ENCODE measurements around the gene AKAP14. TPM values are rescaled to one million over a fixed set of nuclear protein-coding genes. Genes with fewer than 3 reads are reported as not detected.
"Not testable (repeated sequence)": the region's sequence is repeated elsewhere in the genome, so short reads cannot be mapped to it uniquely, and the experiment has no call there.

The AKAP14 gene
- total and polyA plus RNA-seq, 4 donors: 7.2 to 10.4 (median 7.7) TPM

DNA sequence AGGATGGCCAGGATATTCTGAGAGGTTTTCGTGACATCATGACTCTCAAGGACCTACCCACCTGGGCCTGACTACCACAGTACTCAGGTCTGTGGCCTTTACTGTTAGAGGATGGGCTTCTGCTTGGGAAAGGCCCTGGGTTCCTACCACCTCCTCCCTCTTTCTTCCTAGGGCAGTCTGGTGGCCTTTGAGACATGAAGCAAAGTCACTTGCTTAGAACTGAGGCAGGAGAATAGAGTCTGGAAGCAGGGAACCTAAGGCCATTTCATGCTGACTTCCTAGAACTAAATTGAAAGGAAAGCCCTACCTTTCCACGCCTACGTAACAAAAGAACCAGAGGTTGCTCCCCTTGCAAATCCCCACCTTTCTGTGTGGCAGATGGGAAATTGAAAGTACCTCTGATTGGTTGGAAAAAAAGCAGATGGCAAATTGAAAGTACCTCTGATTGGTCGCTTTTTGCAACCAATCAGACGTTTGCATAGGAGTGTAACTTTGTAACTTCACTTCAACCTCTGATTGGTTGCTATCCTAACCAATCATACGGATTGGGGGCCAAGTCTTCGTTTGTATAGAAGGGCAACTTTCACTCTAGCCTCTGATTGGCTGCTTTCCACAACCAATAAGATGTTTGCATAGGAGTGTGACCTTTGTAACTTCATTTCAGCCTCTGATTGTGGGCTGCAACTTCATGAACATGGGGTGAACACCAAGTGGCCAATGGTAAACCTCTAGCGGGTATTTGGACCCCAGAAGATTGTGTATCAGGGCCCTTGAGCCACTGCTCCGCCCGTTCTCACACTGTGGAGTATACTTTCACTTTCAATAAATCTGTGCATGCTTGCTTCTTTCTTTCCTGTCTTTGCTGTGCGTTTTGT is 9.9 kb upstream of the AKAP14 start:
- Histone ChIP-seq H3K36me3 (ENCODE audit: control insufficient read depth in 4 of 4, insufficient read depth in 4 of 4, low read length in 4 of 4) (no peaks in the 10 kb centered on the region), H3K4me3 (no peak overlapping the region), H3K27ac (ENCODE audit: low read depth in 1 of 2, low read length in 1 of 2) (no peak overlapping the region), H3K27me3 (ENCODE audit: control insufficient read depth in 3 of 3, insufficient read depth in 3 of 3, low read length in 2 of 3) (no peaks in the 10 kb centered on the region), H3K4me1 (ENCODE audit: control insufficient read depth in 5 of 5, insufficient read depth in 5 of 5, low read length in 5 of 5) (no peaks in the 10 kb centered on the region), H3K9me3 (ENCODE audit: control insufficient read depth in 4 of 4, insufficient read depth in 3 of 4, low read length in 3 of 4) (peaks cover 0 to 2% (median 0%) of the 10 kb centered on the region in 4 donors), H3K9ac (ENCODE audit: insufficient read depth in 1 of 2, low read length in 2 of 2) (no peak overlapping the region)
- ATAC-seq (ENCODE audit: insufficient read depth, low FRiP score) (no peak), DNase-seq (no peak)
- TF ChIP-seq, protein P1, sequence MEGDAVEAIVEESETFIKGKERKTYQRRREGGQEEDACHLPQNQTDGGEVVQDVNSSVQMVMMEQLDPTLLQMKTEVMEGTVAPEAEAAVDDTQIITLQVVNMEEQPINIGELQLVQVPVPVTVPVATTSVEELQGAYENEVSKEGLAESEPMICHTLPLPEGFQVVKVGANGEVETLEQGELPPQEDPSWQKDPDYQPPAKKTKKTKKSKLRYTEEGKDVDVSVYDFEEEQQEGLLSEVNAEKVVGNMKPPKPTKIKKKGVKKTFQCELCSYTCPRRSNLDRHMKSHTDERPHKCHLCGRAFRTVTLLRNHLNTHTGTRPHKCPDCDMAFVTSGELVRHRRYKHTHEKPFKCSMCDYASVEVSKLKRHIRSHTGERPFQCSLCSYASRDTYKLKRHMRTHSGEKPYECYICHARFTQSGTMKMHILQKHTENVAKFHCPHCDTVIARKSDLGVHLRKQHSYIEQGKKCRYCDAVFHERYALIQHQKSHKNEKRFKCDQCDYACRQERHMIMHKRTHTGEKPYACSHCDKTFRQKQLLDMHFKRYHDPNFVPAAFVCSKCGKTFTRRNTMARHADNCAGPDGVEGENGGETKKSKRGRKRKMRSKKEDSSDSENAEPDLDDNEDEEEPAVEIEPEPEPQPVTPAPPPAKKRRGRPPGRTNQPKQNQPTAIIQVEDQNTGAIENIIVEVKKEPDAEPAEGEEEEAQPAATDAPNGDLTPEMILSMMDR (IDR thresholded peaks at IDR 0.05; ENCODE audit: control extremely low read depth, extremely low read depth): no peak
- 75 to 90% methylated on average over 11 of the region's 11 CpGs for WGBS, 2 donors

DNA sequence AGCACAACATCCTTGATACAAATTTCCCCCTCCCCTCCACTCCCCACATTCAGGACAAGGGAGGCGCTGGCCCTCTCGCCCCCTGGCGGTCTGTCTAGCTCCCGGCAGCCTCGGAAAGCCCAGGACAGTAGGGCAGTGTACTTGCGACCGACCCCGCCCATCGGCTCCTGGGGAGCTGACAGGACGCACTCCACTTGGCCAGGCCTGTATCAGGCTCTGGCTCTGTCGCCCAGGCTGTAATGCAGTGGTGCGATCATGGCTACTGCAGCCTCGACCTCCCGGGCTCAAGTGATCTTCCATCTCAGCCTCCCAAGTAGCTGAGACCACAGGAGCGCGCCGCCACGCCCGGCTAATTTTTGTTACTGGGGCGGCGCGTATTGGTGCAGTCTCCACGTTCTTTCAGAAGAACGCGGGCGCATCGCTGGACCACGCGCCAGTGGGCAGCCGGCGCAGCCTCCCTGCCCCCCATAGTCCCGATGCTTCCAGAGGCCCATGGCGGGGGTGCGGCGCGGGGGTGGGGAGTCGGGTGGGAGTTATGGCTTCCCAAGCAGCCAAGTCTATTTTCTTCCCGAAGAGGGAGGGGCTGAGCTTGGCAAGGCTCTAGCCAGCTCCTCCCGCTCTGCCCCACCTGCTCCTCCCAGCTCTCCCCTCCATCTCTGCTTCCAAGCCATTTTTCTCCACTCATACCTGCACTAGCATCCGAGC is 7.8 kb upstream of the AKAP14 start:
- Histone ChIP-seq H3K9ac (ENCODE audit: insufficient read depth in 1 of 2, low read length in 2 of 2) (no peak overlapping the region), H3K27ac (ENCODE audit: low read depth in 1 of 2, low read length in 1 of 2) (no peak overlapping the region), H3K9me3 (ENCODE audit: control insufficient read depth in 4 of 4, insufficient read depth in 3 of 4, low read length in 3 of 4) (peaks cover 0 to 2% (median 0%) of the 10 kb centered on the region in 4 donors), H3K4me3 (no peak overlapping the region), H3K36me3 (ENCODE audit: control insufficient read depth in 4 of 4, insufficient read depth in 4 of 4, low read length in 4 of 4) (no peaks in the 10 kb centered on the region), H3K27me3 (ENCODE audit: control insufficient read depth in 3 of 3, insufficient read depth in 3 of 3, low read length in 2 of 3) (no peaks in the 10 kb centered on the region), H3K4me1 (ENCODE audit: control insufficient read depth in 5 of 5, insufficient read depth in 5 of 5, low read length in 5 of 5) (no peaks in the 10 kb centered on the region)
- ATAC-seq (ENCODE audit: insufficient read depth, low FRiP score): peak; percentile 75
- DNase-seq: peak; percentile 9 to 58 (median 23)
- TF ChIP-seq, protein P1 (IDR thresholded peaks at IDR 0.05; ENCODE audit: control extremely low read depth, extremely low read depth): peak; percentile 23
- 6 to 42% methylated on average over 28 to 40 of the region's 40 CpGs for WGBS, 2 donors

DNA sequence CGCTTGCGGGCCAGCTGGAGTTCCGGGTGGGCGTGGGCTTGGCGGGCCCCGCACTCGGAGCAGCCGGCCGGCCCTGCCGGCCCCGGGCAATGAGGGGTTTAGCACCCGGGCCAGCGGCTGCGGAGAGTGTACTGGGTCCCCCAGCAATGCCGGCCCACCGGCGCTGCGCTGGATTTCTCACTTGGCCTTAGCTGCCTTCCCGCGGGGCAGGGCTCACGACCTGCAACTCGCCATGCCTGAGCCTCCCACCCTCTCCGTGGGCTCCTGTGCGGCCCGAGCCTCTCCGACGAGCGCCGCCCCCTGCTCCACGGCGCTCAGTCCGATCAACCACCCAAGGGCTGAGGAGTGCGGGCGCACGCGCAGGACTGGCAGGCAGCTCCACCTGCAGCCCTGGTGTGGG is 5.1 kb upstream of the AKAP14 start:
- DNase-seq: not testable (repeated sequence)

DNA sequence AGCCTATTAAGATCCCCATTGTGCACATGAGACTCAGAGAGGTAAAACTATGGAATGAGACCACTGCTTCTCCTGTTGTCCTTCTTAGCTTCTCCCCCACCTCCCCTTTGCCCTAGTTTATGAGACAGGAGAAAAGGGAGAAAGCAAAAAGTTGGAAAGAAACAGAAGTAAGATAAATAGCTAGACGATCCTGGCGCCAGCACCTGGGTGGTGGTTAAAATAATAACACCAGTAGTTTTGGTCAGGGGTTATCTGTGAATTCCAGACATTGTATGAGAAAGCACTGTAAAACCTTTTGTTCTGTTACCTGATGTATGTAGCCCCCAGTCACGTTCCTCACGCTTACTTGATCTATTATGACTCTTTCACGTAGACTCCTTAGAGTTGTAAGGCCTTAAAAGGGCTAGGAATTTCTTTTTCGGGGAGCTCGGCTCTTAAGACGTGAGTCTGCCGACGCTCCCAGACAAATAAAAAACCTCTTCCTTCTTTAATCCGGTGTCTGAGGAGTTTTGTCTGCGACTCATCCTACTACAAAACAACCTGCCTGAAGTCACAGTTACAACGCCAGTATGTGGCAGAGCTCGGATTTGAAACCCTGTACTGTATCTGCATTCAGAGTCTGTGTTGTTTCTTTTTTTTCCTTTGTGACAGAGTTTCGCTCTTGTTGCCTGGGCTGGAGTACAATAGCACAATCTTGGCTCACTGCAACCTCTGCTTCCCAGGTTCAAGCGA is 3.6 kb upstream of the AKAP14 start:
- not testable (repeated sequence) for H3K27ac ChIP-seq (ENCODE audit: low read depth in 1 of 2, low read length in 1 of 2); H3K9me3 ChIP-seq (ENCODE audit: control insufficient read depth in 4 of 4, insufficient read depth in 3 of 4, low read length in 3 of 4); H3K27me3 ChIP-seq (ENCODE audit: control insufficient read depth in 3 of 3, insufficient read depth in 3 of 3, low read length in 2 of 3); DNase-seq; H3K4me1 ChIP-seq (ENCODE audit: control insufficient read depth in 5 of 5, insufficient read depth in 5 of 5, low read length in 5 of 5); H3K4me3 ChIP-seq; H3K36me3 ChIP-seq (ENCODE audit: control insufficient read depth in 4 of 4, insufficient read depth in 4 of 4, low read length in 4 of 4); H3K9ac ChIP-seq (ENCODE audit: insufficient read depth in 1 of 2, low read length in 2 of 2); ATAC-seq (ENCODE audit: insufficient read depth, low FRiP score)
- WGBS, 2 donors: 71 to 73% methylated on average over 16 of the region's 16 CpGs

More for the DNA sequence above, 5.1 kb upstream of the AKAP14 start:
- not testable (repeated sequence) for H3K4me1 ChIP-seq (ENCODE audit: control insufficient read depth in 5 of 5, insufficient read depth in 5 of 5, low read length in 5 of 5); H3K36me3 ChIP-seq (ENCODE audit: control insufficient read depth in 4 of 4, insufficient read depth in 4 of 4, low read length in 4 of 4); H3K27ac ChIP-seq (ENCODE audit: low read depth in 1 of 2, low read length in 1 of 2); ATAC-seq (ENCODE audit: insufficient read depth, low FRiP score); H3K4me3 ChIP-seq; H3K27me3 ChIP-seq (ENCODE audit: control insufficient read depth in 3 of 3, insufficient read depth in 3 of 3, low read length in 2 of 3); H3K9me3 ChIP-seq (ENCODE audit: control insufficient read depth in 4 of 4, insufficient read depth in 3 of 4, low read length in 3 of 4); H3K9ac ChIP-seq (ENCODE audit: insufficient read depth in 1 of 2, low read length in 2 of 2)
- 86 to 99% methylated on average over 10 to 36 of the region's 36 CpGs for WGBS, 2 donors
